OCI-LY3 (cell line): ENCODE data around the gene STK17A.
A peak's percentile ranks its signal among the peaks of the same experiment; 100 is the strongest.

ENCODE experiments used
- H2AFZ ChIP-seq: fragments of 200-600, 300-600 bp; shearing (Covaris generic); 2 replicates; pipeline ENCODE4 v1.6.0; 2014; ENCODE audit warnings: antibody characterized with exemption, low read depth, low read length
- H3K27ac ChIP-seq: fragments of 200-600, 300-600 bp; sonication (generic); 2 replicates; pipeline ENCODE4 v1.5.1; 2014; ENCODE audit warnings: mild to moderate bottlenecking, low read length, moderate library complexity, mixed read lengths
- H3K27me3 ChIP-seq: fragments of 200-600, 300-600 bp; sonication (generic); 2 replicates; pipeline ENCODE4 v1.6.1; 2014; ENCODE audit warnings: low read depth, low read length, mixed read lengths
- H3K36me3 ChIP-seq: fragments of 200-600, 300-600 bp; sonication (generic); replicated peaks from 2 replicates; pipeline ENCODE3; 2014; ENCODE audit warnings: low read depth, low read length, mixed read lengths
- H3K4me1 ChIP-seq: fragments of 300-600, 200-600 bp; sonication (generic); 2 replicates; pipeline ENCODE4 v1.6.1; 2014; ENCODE audit warnings: low read length, mixed read lengths
- H3K4me2 ChIP-seq: fragments of 200-600, 300-600 bp; sonication (generic); 2 replicates; pipeline ENCODE4 v1.6.1; 2014; ENCODE audit warnings: low read length, mixed read lengths
- H3K4me3 ChIP-seq: fragments of 300-600, 200-600 bp; sonication (generic); 2 replicates; pipeline ENCODE4 v1.5.1; 2014; ENCODE audit warnings: antibody characterized with exemption, mild to moderate bottlenecking, low read length, moderate library complexity
- H3K79me2 ChIP-seq: fragments of 300-600, 200-600 bp; shearing (Covaris generic); 2 replicates; pipeline ENCODE4 v1.6.1; 2014; ENCODE audit warnings: mild to moderate bottlenecking, low read length, mixed read lengths
- H3K9ac ChIP-seq: fragments of 300-600, 200-600 bp; shearing (Covaris generic); 2 replicates; pipeline ENCODE4 v1.6.0; 2014; ENCODE audit warnings: mild to moderate bottlenecking, low read length, moderate library complexity
- H3K9me3 ChIP-seq: fragments of 200-600, 300-600 bp; shearing (Covaris generic); 2 replicates; pipeline ENCODE4 v1.6.1; 2014; ENCODE audit warnings: low read length, mixed read lengths; ENCODE audit not compliant: insufficient read depth
- H4K20me1 ChIP-seq: fragments of 200-600, 300-600 bp; sonication (generic); 2 replicates; pipeline ENCODE4 v1.6.1; 2016; ENCODE audit warnings: low read length, mixed read lengths; ENCODE audit not compliant: insufficient read depth
- CTCF ChIP-seq: fragments of 200-600, 300-600 bp; sonication (generic); IDR thresholded peaks from 2 replicates; pipeline ENCODE4 v1.5.1; 2014; ENCODE audit warnings: antibody characterized with exemption, low read length, low read depth
- EZH2phosphoT487 ChIP-seq: fragments of 200-600 bp; shearing (Covaris generic); IDR thresholded peaks from 2 replicates; pipeline ENCODE4 v1.6.1; 2018; ENCODE audit warnings: antibody characterized with exemption, mixed run types, low read depth

The STK17A gene

GRCh38 chr7:43589728-43590127, 6.8 kb downstream of the STK17A start:
- Histone ChIP-seq H3K4me3 (no peak overlapping the region), H3K27ac (no peak overlapping the region), H3K79me2 (peaks cover 5% of the 10 kb centered on the region; the same call in 1 of the 2 replicates), H4K20me1 (peaks cover 84% of the 10 kb centered on the region), H2AFZ (no peak overlapping the region), H3K9me3 (no peaks in the 10 kb centered on the region), H3K27me3 (peaks cover 75% of the 10 kb centered on the region), H3K9ac (no peak overlapping the region), H3K4me1 (peaks cover 43% of the 10 kb centered on the region), H3K36me3 (no peaks in the 10 kb centered on the region), H3K4me2 (no peak overlapping the region)
- TF ChIP-seq CTCF (no peak), EZH2phosphoT487 (no peak)

- Histone ChIP-seq H3K9ac (no peak overlapping the region), H3K79me2 (no peaks in the 10 kb centered on the region; the same call in 1 of the 2 replicates), H3K4me3 (no peak overlapping the region), H3K36me3 (no peaks in the 10 kb centered on the region), H4K20me1 (peaks cover 77% of the 10 kb centered on the region), H3K27me3 (peaks cover 77% of the 10 kb centered on the region), H3K4me2 (peak overlapping the region; percentile 29), H3K9me3 (no peaks in the 10 kb centered on the region), H3K4me1 (peaks cover 39% of the 10 kb centered on the region), H2AFZ (no peak overlapping the region), H3K27ac (no peak overlapping the region)
- TF ChIP-seq EZH2phosphoT487 (peak; percentile 94), CTCF (no peak)
Measured at GRCh38 chr7:43590862-43591557, 8.1 kb downstream of the STK17A start.

- Histone ChIP-seq H4K20me1 (peaks cover 70% of the 10 kb centered on the region), H3K9me3 (no peaks in the 10 kb centered on the region), H2AFZ (no peak overlapping the region), H3K36me3 (no peaks in the 10 kb centered on the region), H3K4me2 (peak overlapping the region; percentile 29), H3K4me3 (no peak overlapping the region), H3K9ac (no peak overlapping the region), H3K79me2 (no peaks in the 10 kb centered on the region; the same call in 1 of the 2 replicates), H3K27me3 (peaks cover 74% of the 10 kb centered on the region), H3K4me1 (peaks cover 32% of the 10 kb centered on the region), H3K27ac (no peak overlapping the region)
- no peak for TF ChIP-seq EZH2phosphoT487
- TF ChIP-seq CTCF, result no peak
Measured at GRCh38 chr7:43591558-43592180, 8.8 kb downstream of the STK17A start.

GRCh38 chr7:43592326-43592725, 9.4 kb downstream of the STK17A start:
- peaks cover 67% of the 10 kb centered on the region for H4K20me1 ChIP-seq

More at GRCh38 chr7:43592326-43592725, 9.4 kb downstream of the STK17A start:
- TF ChIP-seq EZH2phosphoT487 (no peak), CTCF (no peak)
- H2AFZ ChIP-seq, result no peak overlapping the region
- no peaks in the 10 kb centered on the region for H3K36me3 ChIP-seq
- H3K4me1 ChIP-seq, result peaks cover 26% of the 10 kb centered on the region
- no peaks in the 10 kb centered on the region for H3K9me3 ChIP-seq
- no peak overlapping the region for H3K4me3 ChIP-seq
- peaks cover 73% of the 10 kb centered on the region for H3K27me3 ChIP-seq
- no peak overlapping the region for H3K9ac ChIP-seq
- no peaks in the 10 kb centered on the region; the same call in 1 of the 2 replicates for H3K79me2 ChIP-seq
- no peak overlapping the region for H3K4me2 ChIP-seq
- H3K27ac ChIP-seq, result no peak overlapping the region
